Left ventricle myocardium inferior (tissue), 1 donor: ENCODE data around the gene SMYD3. TPM values are rescaled to one million over a fixed set of nuclear protein-coding genes. Genes with fewer than 3 reads are reported as not detected.

Source experiments
- DNase-seq: peaks from one replicate; pipeline ENCODE4 v3.0.0-alpha.2; 2020
- H3K27ac ChIP-seq: fragments of 200-600 bp; replicated peaks from 2 replicates; pipeline ENCODE4 v1.8.0; 2021
- H3K27me3 ChIP-seq: fragments of 200-600 bp; 2 replicates; pipeline ENCODE4 v1.8.0; 2021; ENCODE audit warnings: low read depth
- H3K36me3 ChIP-seq: fragments of 200-600 bp; 2 replicates; pipeline ENCODE4 v1.8.0; 2021
- H3K4me1 ChIP-seq: fragments of 200-600 bp; 2 replicates; pipeline ENCODE4 v1.8.0; 2021
- H3K4me3 ChIP-seq: fragments of 200-600 bp; 2 replicates; pipeline ENCODE4 v1.8.0; 2021; ENCODE audit warnings: mild to moderate bottlenecking, moderate library complexity
- H3K9me3 ChIP-seq: fragments of 200-600 bp; replicated peaks from 2 replicates; pipeline ENCODE4 v1.8.0; 2021
- CTCF ChIP-seq: fragments of 200-600 bp; IDR thresholded peaks from 2 replicates; pipeline ENCODE4 v1.8.0; 2021; ENCODE audit warnings: antibody characterized with exemption, mild to moderate bottlenecking, borderline replicate concordance
- intact Hi-C: fragments of 100-400 bp; cut with micrococcal nuclease; formaldehyde crosslinking; loops from one replicate; pipeline ENCODE4 v1.11.0; 2022
- total RNA-seq: library from RNA; stranded (reverse); fragmentation: NEBNext Ultra II Directional; extraction: Animal tissue kit (Norgen Biotek cat#: 25700); gene quantifications from one replicate; pipeline ENCODE4 v1.2.1, GENCODE V29; 2021
- donor health status: DM: no; HTN: yes; CAD: no; lungs with severe emphysema.

The SMYD3 gene
- total RNA-seq, 1 donor from 2014 or later, result 9.9 TPM

- TF ChIP-seq CTCF, result no peak
- peaks cover 7% of the 10 kb centered on the region for H3K4me1 ChIP-seq
- H3K36me3 ChIP-seq, result no peaks in the 10 kb centered on the region
- H3K27ac ChIP-seq, result no peak overlapping the region
- intact Hi-C loops, result no loop called here
- no peak for DNase-seq
- H3K27me3 ChIP-seq, result no peaks in the 10 kb centered on the region
- H3K4me3 ChIP-seq, result no peak overlapping the region
- no peaks in the 10 kb centered on the region for H3K9me3 ChIP-seq
Observed at GRCh38 chr1:245812278-245812677, 694.8 kb downstream of the SMYD3 start.

DNA sequence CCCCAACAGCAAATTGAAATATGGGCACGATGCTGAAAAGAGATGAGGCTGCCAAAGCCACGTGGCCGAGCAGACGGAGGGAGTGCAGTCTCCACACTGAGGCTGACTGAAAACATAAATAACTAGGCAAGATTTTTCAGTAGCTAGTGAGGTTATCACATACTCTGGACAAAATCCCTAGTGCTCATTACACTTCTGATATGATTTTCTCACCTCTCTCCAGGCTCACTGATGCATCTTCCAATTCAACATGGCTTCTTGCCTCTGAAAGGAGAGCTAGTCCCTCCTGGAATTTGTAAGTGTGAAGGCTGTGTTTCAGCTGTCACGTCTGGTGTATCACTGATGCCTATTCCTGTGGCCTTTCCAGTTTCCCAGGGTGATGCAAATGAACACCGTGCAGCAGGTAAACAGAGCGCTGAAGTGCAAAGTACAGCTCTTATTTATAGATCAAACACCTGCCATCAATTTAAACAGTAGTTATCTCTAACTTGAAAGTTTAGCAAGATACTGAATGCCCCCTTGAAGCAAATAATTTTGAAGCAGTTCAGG is 696.2 kb downstream of the SMYD3 start:
- H3K36me3 ChIP-seq, result no peaks in the 10 kb centered on the region
- no peaks in the 10 kb centered on the region for H3K27me3 ChIP-seq
- H3K4me3 ChIP-seq, result no peak overlapping the region
- DNase-seq, result no peak
- H3K9me3 ChIP-seq, result no peaks in the 10 kb centered on the region
- TF ChIP-seq CTCF, result no peak
- H3K27ac ChIP-seq, result no peak overlapping the region
- intact Hi-C loops, result no loop called here
- H3K4me1 ChIP-seq, result peaks cover 7% of the 10 kb centered on the region

DNA sequence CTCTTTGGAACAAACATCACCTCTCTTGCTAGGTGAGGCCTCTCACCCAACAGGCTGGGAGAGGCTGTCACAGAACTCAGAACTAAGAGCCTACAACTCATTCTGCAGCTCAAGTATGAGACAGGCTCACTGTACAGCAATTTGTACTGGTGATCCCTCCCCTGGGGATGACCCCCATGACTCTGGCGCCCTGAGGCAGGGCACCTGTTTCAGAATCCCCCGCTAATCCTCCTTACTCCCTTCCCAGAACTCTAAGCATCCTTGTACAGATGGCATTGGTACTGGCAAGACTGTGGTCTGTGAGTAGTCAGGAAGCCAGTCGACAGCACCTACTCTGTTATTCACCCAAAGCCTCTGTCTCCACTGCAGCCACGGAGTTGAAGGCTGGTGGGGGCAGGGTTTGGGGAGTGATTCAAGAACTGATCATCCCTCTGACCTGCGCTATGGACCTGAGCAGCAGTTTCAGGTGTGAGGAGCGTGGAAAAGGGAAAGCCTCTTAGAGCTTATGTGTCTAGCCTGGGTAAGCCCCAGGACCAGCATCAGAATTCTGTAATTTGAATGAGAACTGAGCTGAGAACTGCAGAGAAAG is 696.8 kb downstream of the SMYD3 start:
- no peak for DNase-seq
- intact Hi-C loops, result no loop called here
- peaks cover 7% of the 10 kb centered on the region for H3K4me1 ChIP-seq

GRCh38 chr1:245809361-245809760 is 697.7 kb downstream of the SMYD3 start:
- no peaks in the 10 kb centered on the region for H3K9me3 ChIP-seq
- intact Hi-C loops, result no loop called here
- no peak overlapping the region for H3K4me3 ChIP-seq
- no peak overlapping the region for H3K27ac ChIP-seq
- H3K36me3 ChIP-seq, result no peaks in the 10 kb centered on the region
- peaks cover 7% of the 10 kb centered on the region for H3K4me1 ChIP-seq
- DNase-seq, result no peak
- no peak for TF ChIP-seq CTCF
- H3K27me3 ChIP-seq, result no peaks in the 10 kb centered on the region

More for the DNA sequence above, 696.8 kb downstream of the SMYD3 start:
- Histone ChIP-seq H3K36me3 (no peaks in the 10 kb centered on the region), H3K27me3 (no peaks in the 10 kb centered on the region), H3K4me3 (no peak overlapping the region), H3K27ac (no peak overlapping the region), H3K9me3 (no peaks in the 10 kb centered on the region)
- no peak for TF ChIP-seq CTCF

GRCh38 chr1:245807954-245808719 is 698.9 kb downstream of the SMYD3 start:
- no peak overlapping the region for H3K4me3 ChIP-seq
- H3K36me3 ChIP-seq, result no peaks in the 10 kb centered on the region
- H3K9me3 ChIP-seq, result no peaks in the 10 kb centered on the region
- no peak for DNase-seq
- H3K27me3 ChIP-seq, result no peaks in the 10 kb centered on the region
- no peak for TF ChIP-seq CTCF
- H3K27ac ChIP-seq, result no peak overlapping the region
- H3K4me1 ChIP-seq, result peaks cover 7% of the 10 kb centered on the region
- intact Hi-C loops, result no loop called here
